Peyer's patch (tissue), 4 donors: ENCODE data around the gene OR8G1.

ENCODE experiments used
- CTCF ChIP-seq, 6 experiments: fragments of 450-650 bp in 4 of 6; fragments of 200-600 bp in 2 of 6; sonication (generic) in 1 of 6; IDR thresholded peaks; one replicate each; pipeline ENCODE4 v1.5.1; 2017 to 2019; ENCODE audit warnings: antibody characterized with exemption in 6 of 6, mild to moderate bottlenecking in 3 of 6, moderate library complexity in 1 of 6
- POLR2A ChIP-seq, 2 donors: fragments of 450-650 bp; IDR thresholded peaks; one replicate each; pipeline ENCODE4 v1.5.1; 2017; ENCODE audit warnings: antibody characterized with exemption in 2 of 2, mild to moderate bottlenecking in 2 of 2, moderate library complexity in 2 of 2

GRCh38 chr11:124197999-124198398, 42.9 kb upstream of the OR8G1 start:
- TF ChIP-seq CTCF (IDR thresholded peaks at IDR 0.05) (no peak), POLR2A (IDR thresholded peaks at IDR 0.05) (no peak)
